H1 (cell line): ENCODE data around the gene HIPK2. TPM values are rescaled to one million over a fixed set of nuclear protein-coding genes. Genes with fewer than 3 reads are reported as not detected.

Experiments
- ASH2L ChIP-seq: fragments of 200-600, 300-600 bp; sonication (generic); IDR thresholded peaks from one replicate; pipeline ENCODE4 v1.7.1; 2017; ENCODE audit warnings: low read length
- BRCA1 ChIP-seq: IDR thresholded peaks from 2 replicates; pipeline ENCODE4 v1.6.1; 2012; ENCODE audit warnings: low read depth, low read length, improper control_type of control experiment
- JUND ChIP-seq: IDR thresholded peaks from 2 replicates; pipeline ENCODE4 v1.6.1; 2011; ENCODE audit warnings: mild to moderate bottlenecking, improper control_type of control experiment, low read length
- YY1 ChIP-seq: IDR thresholded peaks from 2 replicates; pipeline ENCODE4 v1.6.1; 2011; ENCODE audit warnings: low read depth, mild to moderate bottlenecking, low read length
- polyA plus RNA-seq, 7 experiments: library from polyadenylated mRNA; depleted of rRNA in 3 of 7; stranded (reverse) in 5 of 7; unstranded in 2 of 7; fragments of >200 nt in 5 of 7; fragments of 200-250 nt in 2 of 7; gene quantifications; 1 replicate in 5 of 7; 2 replicates in 1 of 7; 4 replicates in 1 of 7; pipeline versions ENCODE4 v1.2.1 to v1.2.3, GENCODE V29; 2011 to 2013; ENCODE audit warnings: missing spikeins in 2 of 7, mixed read lengths in 2 of 7
- total RNA-seq: library from RNA; stranded (reverse); fragmentation: NEBNext Ultra II Directional; extraction: Animal tissue kit (Norgen Biotek cat#: 25700); gene quantifications from 2 replicates; pipeline ENCODE4 v1.2.1, GENCODE V29; 2021

HIPK2 gene
- total and polyA plus RNA-seq, 2 of the 8 experiments (the other 6 are each of a cell fraction or from before 2014, with no cell fraction given) = 8.3 to 24.3 TPM

- TF ChIP-seq ASH2L = no peak
- TF ChIP-seq BRCA1 = no peak
- no peak for TF ChIP-seq JUND
- TF ChIP-seq YY1 = no peak
Measured at GRCh38 chr7:139739863-139740597, 37.8 kb downstream of the HIPK2 start (continued).
